HG03520 (cell line): ENCODE data around the gene OTULIN.

Experiments used
- ATAC-seq: cut with Tn5 transposase; IDR thresholded peaks from one replicate; pipeline ENCODE4 v1.9.1; 2021; ENCODE audit warnings: mild to moderate bottlenecking, moderate library complexity; ENCODE audit not compliant: unreplicated experiment

The OTULIN gene

GRCh38 chr5:14696057-14696456 lies 31.5 kb downstream of the OTULIN start:
- ATAC-seq, result no peak

- no peak for ATAC-seq
Observed at GRCh38 chr5:14696851-14697250, 32.3 kb downstream of the OTULIN start.

GRCh38 chr5:14698495-14698894 lies 34.0 kb downstream of the OTULIN start:
- no peak for ATAC-seq

- ATAC-seq, result no peak
Observed at GRCh38 chr5:14699159-14699558, 34.6 kb downstream of the OTULIN start.

GRCh38 chr5:14699807-14700400 lies 35.4 kb downstream of the OTULIN start:
- no peak for ATAC-seq

GRCh38 chr5:14700478-14701436 lies 36.2 kb downstream of the OTULIN start:
- ATAC-seq, result no peak

GRCh38 chr5:14701556-14701955 lies 37.0 kb downstream of the OTULIN start:
- no peak for ATAC-seq

- ATAC-seq, result no peak
Observed at GRCh38 chr5:14702238-14702839, 37.8 kb downstream of the OTULIN start.

GRCh38 chr5:14705556-14705955 lies 41.0 kb downstream of the OTULIN start:
- no peak for ATAC-seq

GRCh38 chr5:14706615-14707021 lies 42.1 kb downstream of the OTULIN start:
- no peak for ATAC-seq

GRCh38 chr5:14707811-14708390 lies 43.4 kb downstream of the OTULIN start:
- ATAC-seq, result no peak

- ATAC-seq, result no peak
Observed at GRCh38 chr5:14708551-14708950, 44.0 kb downstream of the OTULIN start.

- ATAC-seq, result no peak
Observed at GRCh38 chr5:14710313-14710994, 45.9 kb downstream of the OTULIN start.

- ATAC-seq, result no peak
Observed at GRCh38 chr5:14712131-14712530, 47.6 kb downstream of the OTULIN start.

GRCh38 chr5:14712666-14713065 lies 48.1 kb downstream of the OTULIN start:
- no peak for ATAC-seq

- ATAC-seq, result no peak
Observed at GRCh38 chr5:14713476-14714390, 49.2 kb downstream of the OTULIN start.

GRCh38 chr5:14714706-14715105 lies 50.2 kb downstream of the OTULIN start:
- no peak for ATAC-seq

GRCh38 chr5:14715481-14715880 lies 51.0 kb downstream of the OTULIN start:
- ATAC-seq, result no peak

GRCh38 chr5:14716755-14717752 lies 52.5 kb downstream of the OTULIN start:
- no peak for ATAC-seq
